ENCODE measurements around the gene CMC2. TPM values are rescaled to one million over a fixed set of nuclear protein-coding genes. Genes with fewer than 3 reads are reported as not detected.

CMC2 gene
- total RNA-seq, 1 donor from 2014 or later, result 79.0 TPM

DNA sequence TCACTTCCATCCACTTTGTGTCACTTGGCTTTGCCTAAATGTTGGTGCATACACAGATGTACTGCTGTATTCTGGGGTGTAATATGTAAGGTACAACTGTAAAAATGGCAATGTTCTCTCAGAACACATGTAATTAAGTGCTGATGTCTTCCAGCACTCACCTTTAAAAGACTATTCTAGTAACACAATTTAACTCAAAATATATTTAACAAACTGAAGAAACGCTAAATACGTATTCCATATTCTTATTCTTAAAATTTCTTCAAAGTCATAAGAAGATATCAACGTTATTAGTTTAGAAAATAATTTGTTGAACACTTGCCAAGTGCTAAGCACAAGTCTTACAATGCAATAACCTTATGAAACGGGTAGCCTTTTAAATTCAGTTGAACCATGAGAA lies 3.6 kb downstream of the CMC2 start:
- DNase-seq (ENCODE audit: low read depth), result no peak

- no peak for DNase-seq (ENCODE audit: low read depth)
Observed at GRCh38 chr16:81001330-81001729, 5.4 kb downstream of the CMC2 start.

DNA sequence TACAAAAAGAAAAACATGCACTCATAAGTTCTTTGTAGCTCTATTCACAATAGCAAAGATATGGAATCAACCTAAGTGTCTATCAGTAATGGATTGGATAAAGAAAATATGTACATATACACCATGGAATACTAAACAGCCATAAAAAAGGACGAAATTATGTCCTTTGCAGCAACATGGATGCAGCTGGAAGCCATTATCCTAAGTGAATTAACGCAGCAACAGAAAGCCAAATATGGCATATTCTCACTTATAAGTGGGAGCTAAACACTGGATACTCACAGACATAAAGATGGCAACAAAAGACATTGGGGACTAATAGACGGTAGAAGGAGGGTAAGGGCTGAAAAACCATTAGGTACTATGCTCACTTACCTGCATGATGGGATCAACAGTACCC lies 5.8 kb downstream of the CMC2 start:
- DNase-seq (ENCODE audit: low read depth), result no peak

GRCh38 chr16:80997964-80998620 lies 8.6 kb downstream of the CMC2 start:
- DNase-seq (ENCODE audit: low read depth), result no peak

DNA sequence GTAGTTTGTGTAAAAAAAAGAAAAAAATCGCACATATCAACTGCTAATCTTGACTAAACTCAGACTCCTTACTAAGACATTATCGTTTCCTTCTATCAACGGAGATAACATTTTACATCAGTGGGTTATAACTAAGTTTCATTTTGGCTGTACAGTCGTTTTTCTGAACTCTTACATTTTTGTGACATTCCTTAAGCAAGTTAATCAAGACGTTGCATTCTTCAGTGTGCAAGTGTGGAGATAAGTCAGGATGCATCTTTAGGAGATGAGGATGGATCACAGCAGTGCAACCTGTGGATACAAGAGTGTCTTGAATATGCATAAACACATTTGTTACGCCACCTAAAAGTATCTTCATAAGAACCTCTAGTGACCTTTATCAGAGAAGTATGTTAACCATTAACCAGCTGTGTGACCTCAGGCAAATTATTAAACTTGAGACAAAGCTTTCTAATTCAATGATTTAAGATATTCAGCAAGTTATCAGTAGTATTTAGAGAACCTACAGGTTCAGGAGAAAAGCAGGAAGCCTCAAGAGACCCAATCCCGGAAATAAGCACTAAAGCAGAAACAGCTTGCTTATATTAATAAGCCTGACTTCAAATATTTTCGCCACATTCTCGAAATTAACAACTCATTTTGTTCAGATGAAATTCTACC lies 9.4 kb downstream of the CMC2 start:
- DNase-seq (ENCODE audit: low read depth), result no peak

DNA sequence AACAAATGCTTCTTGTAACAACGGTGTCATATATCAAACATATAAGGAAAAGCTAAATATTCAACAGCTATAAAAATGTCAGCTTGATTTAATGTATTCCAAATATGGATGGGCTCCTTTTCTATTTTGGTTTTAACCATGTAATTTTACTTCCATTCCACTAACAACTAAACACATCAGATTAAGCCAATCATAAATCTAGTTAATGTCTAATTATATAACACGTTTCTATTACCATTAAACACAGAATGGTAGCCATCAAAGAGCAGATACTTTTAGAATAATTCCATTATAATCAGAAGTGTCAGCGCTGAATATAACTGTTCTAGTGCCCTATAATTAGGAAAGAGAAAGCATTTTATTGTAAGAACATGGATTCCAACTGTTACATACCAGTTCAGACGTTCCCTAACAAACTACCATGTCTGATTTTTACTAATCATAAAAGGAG lies 10.0 kb downstream of the CMC2 start:
- DNase-seq (ENCODE audit: low read depth), result no peak

DNA sequence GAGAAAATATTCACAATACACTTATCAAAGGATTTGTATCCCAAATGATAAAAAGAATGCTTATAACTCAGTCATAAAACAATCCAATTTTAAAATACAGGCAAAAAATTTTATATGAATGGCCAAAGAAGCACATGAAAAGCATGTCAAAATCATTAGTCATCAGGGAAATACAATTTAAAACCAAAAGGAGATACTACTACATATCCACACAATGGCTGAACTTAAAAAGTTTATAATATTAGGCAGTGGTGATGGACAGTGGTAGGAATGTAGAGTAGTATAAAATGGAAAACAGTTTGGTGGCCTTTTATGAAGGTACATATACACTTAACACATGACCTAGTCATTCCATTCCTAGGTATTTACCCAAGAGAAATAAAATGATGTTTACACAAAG lies 12.2 kb downstream of the CMC2 start:
- no peak for DNase-seq (ENCODE audit: low read depth)

- DNase-seq (ENCODE audit: low read depth), result no peak
Observed at GRCh38 chr16:80993834-80994233, 12.9 kb downstream of the CMC2 start.

- DNase-seq (ENCODE audit: low read depth), result peak; percentile 76
Observed at GRCh38 chr16:80993307-80993706, 13.4 kb downstream of the CMC2 start.

- DNase-seq (ENCODE audit: low read depth), result no peak
Observed at GRCh38 chr16:80992676-80993293, 13.9 kb downstream of the CMC2 start.

DNA sequence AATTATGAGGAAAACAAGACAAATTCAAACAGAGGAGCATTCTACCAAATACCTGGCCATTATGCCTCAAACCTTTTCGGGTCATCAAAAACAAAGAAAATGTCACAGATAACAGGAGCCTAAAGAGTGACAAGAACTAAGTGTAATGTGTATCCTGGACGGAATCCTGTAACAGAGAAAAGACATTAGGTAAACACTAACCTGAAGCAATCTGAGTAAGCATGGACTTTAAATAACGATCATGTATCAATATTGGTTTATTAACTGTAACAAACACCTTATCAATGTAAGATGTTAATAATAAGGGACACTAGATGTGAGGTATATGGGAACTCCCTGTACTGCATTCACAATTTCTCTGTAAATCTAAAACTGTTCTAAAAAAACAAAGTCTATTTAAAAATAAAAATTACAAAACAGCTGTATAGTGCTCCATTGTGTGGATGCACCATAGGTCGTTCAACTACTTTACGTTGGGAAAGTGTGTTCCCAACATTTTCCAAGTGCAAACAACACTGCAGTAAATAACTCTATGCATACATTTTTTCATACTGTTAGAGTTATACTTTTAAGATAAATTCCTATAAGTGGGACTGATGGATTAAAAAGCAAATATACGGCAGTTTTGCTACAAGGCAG lies 14.8 kb downstream of the CMC2 start:
- no peak for DNase-seq (ENCODE audit: low read depth)

- no peak for DNase-seq (ENCODE audit: low read depth)
Observed at GRCh38 chr16:80990978-80991377, 15.7 kb downstream of the CMC2 start.

- DNase-seq (ENCODE audit: low read depth), result no peak
Observed at GRCh38 chr16:80990577-80990976, 16.1 kb downstream of the CMC2 start.

GRCh38 chr16:80989801-80990200 lies 16.9 kb downstream of the CMC2 start:
- no peak for DNase-seq (ENCODE audit: low read depth)

DNA sequence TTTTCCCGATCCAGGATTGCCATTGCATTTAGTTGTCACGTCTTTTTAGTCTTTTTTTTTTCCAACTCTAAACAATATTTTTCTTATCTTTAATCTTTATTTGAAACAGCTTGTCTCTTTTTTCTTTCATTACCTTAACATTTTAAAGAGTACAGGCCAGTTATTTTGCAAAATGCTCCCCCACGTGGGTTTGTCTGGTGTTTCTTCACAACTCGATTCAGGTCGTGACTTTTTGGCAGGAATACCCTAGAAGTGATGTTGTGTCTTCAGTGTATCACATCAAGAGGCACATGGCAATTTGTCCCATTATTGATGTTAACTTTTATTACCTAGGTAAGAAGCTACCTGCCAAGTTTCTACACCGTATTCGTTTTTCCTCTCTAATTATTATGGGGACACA lies 17.9 kb downstream of the CMC2 start:
- no peak for DNase-seq (ENCODE audit: low read depth)

GRCh38 chr16:80986557-80986956 lies 20.1 kb downstream of the CMC2 start:
- DNase-seq (ENCODE audit: low read depth), result no peak

DNA sequence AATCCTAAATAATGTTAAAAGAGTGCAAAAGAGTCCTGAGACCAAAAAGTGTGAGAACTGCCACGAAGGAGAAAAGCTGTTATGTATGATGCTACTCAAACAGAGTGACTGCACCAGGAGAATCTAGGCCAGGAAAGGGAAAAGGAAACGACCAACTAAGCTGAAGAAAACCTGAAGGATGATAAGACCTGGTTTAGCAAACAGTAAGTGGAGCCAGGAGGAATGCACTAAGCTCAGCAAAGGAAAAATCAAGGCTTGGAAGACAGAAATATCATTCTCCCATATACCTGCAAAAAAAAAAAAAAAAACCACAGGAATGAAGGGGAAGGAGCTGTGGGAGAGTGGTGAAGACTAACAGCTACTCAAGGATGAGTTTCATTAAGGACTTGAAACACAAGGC lies 21.1 kb downstream of the CMC2 start:
- no peak for DNase-seq (ENCODE audit: low read depth)

DNA sequence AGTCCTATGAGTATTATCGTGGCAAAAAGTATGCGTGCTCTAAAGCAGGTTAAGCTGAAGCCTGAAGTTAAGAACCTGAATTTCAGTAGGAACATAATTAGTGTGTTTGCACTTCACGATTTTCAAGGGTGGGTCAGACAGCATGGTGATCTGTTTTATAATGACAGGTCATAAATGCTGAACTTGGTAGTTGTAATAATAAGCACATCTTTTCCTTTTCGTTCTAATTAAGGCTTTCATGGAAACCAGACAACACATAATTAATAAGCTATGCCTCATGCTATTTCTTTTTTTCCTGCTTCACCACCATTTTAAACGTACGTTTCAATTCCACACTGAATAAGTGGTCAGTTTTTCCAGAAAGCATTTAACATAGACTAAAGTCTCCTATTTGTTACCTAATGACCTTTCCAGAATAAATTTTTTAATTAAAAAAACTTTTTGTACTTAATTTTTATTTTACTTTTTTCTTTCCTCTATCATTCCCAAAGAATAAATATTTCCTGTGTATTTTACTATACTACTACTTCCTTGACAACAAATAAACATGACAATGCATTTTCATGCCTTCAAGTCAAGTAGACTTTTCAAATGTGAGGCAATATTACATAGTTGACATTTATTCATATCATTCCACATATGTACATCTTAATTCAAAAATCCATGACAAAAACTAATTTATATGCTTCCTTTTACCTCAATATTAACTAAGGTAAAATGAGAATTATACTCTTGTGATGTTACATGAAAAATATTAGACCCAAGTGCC lies 22.4 kb downstream of the CMC2 start:
- DNase-seq (ENCODE audit: low read depth), result no peak

DNA sequence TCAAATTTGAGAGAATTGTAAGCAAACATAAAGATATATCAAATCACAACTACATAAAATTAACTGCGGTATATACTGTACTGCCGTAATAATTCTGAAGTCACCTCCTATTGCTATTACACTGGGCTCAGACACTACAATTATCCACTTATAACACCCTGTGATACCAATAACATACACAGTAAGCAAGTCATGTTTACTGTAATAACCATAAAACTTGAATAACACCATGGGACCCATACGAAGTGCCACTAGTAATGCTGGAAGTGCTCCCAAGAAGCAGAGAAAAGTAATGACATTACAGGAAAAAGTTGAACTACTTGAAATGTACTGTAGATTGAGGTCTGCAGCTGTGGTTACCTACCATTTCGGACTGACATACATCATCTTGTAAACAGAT lies 24.0 kb downstream of the CMC2 start:
- DNase-seq (ENCODE audit: low read depth), result no peak

GRCh38 chr16:80981103-80981502 lies 25.6 kb downstream of the CMC2 start:
- DNase-seq (ENCODE audit: low read depth), result no peak

GRCh38 chr16:80976946-80977345 lies 29.7 kb downstream of the CMC2 start:
- no peak for DNase-seq (ENCODE audit: low read depth)

Measured in myocyte (in vitro differentiated cells).